SK-N-SH treated with all-trans-retinoic acid at 6 μM for 48 hours (cell line): Measurements from ENCODE around the gene ZNF514.

Source experiments
- ATAC-seq: fragments of 200-7000 bp; cut with Tn5 transposase; 3 replicates; pipeline ENCODE4 v1.9.1; 2020; ENCODE audit warnings: mild to moderate bottlenecking, moderate library complexity
- ARNTL ChIP-seq: fragments of 450-650 bp; formaldehyde crosslinking; IDR thresholded peaks from 2 replicates; pipeline ENCODE4 v1.5.0; 2020; ENCODE audit warnings: low read depth, mild to moderate bottlenecking, moderate library complexity, borderline replicate concordance
- BACH2 ChIP-seq: fragments of 250-450 bp; sonication (Bioruptor Pico); IDR thresholded peaks from 2 replicates; pipeline ENCODE4 v1.9.0; 2021; ENCODE audit warnings: mild to moderate bottlenecking, borderline replicate concordance
- CREB5 ChIP-seq: fragments of 250-450 bp; sonication (Bioruptor Pico); IDR thresholded peaks from 2 replicates; pipeline ENCODE4 v1.5.1; 2020; ENCODE audit warnings: low read depth, mild to moderate bottlenecking, moderate library complexity
- CSDC2 ChIP-seq: fragments of 250-450 bp; sonication (Bioruptor Pico); IDR thresholded peaks from 2 replicates; pipeline ENCODE4 v1.5.0; 2020; ENCODE audit warnings: mild to moderate bottlenecking, moderate library complexity
- ESRRG ChIP-seq: fragments of 250-450 bp; sonication (Bioruptor Pico); IDR thresholded peaks from 2 replicates; pipeline ENCODE4 v1.6.1; 2021; ENCODE audit warnings: mild to moderate bottlenecking
- GLIS3 ChIP-seq: fragments of 250-450 bp; sonication (Bioruptor Pico); IDR thresholded peaks from 2 replicates; pipeline ENCODE4 v1.5.0; 2020; ENCODE audit warnings: mild to moderate bottlenecking, moderate library complexity
- ISL1 ChIP-seq: fragments of 250-450 bp; sonication (Bioruptor Pico); IDR thresholded peaks from 2 replicates; pipeline ENCODE4 v2.1.2; 2022; ENCODE audit warnings: mild to moderate bottlenecking, moderate library complexity
- OSR1 ChIP-seq: fragments of 250-450 bp; sonication (Bioruptor Pico); IDR thresholded peaks from 2 replicates; pipeline ENCODE4 v1.8.0; 2022; ENCODE audit warnings: moderate library complexity, mild to moderate bottlenecking, inconsistent platforms
- PATZ1 ChIP-seq: fragments of 250-450 bp; sonication (Bioruptor Pico); IDR thresholded peaks from 2 replicates; pipeline ENCODE4 v1.8.0; 2020; ENCODE audit warnings: mild to moderate bottlenecking, moderate library complexity, borderline replicate concordance
- POU6F1 ChIP-seq: fragments of 250-450 bp; sonication (Bioruptor Pico); IDR thresholded peaks from 2 replicates; pipeline ENCODE4 v1.8.0; 2021; ENCODE audit warnings: low read depth, mild to moderate bottlenecking, moderate library complexity, borderline replicate concordance
- PPARA ChIP-seq: fragments of 250-450 bp; sonication (Bioruptor Pico); IDR thresholded peaks from 2 replicates; pipeline ENCODE4 v1.5.0; 2020; ENCODE audit warnings: mild to moderate bottlenecking, borderline replicate concordance
- RARB ChIP-seq: fragments of 250-450 bp; sonication (Bioruptor Pico); IDR thresholded peaks from 2 replicates; pipeline ENCODE4 v1.8.0; 2021; ENCODE audit warnings: mild to moderate bottlenecking, moderate library complexity
- SNAI2 ChIP-seq: fragments of 250-450 bp; sonication (Bioruptor Pico); IDR thresholded peaks from 2 replicates; pipeline ENCODE4 v1.5.0; 2020; ENCODE audit warnings: mild to moderate bottlenecking, moderate library complexity
- TCF4 ChIP-seq: fragments of 250-450 bp; sonication (Bioruptor Pico); IDR thresholded peaks from 2 replicates; pipeline ENCODE4 v1.8.0; 2021; ENCODE audit warnings: mild to moderate bottlenecking, moderate library complexity, borderline replicate concordance
- TOX ChIP-seq: fragments of 250-450 bp; sonication (Bioruptor Pico); IDR thresholded peaks from 2 replicates; pipeline ENCODE4 v1.8.0; 2021; ENCODE audit warnings: mild to moderate bottlenecking, moderate library complexity, borderline replicate concordance
- TSHZ2 ChIP-seq: fragments of 250-450 bp; sonication (Bioruptor Pico); IDR thresholded peaks from 2 replicates; pipeline ENCODE4 v1.5.0; 2020; ENCODE audit warnings: mild to moderate bottlenecking, moderate library complexity
- ZC3H10 ChIP-seq: fragments of 250-450 bp; sonication (Bioruptor Pico); IDR thresholded peaks from 2 replicates; pipeline ENCODE4 v1.5.1; 2021; ENCODE audit warnings: mild to moderate bottlenecking, moderate library complexity
- ZFP3 ChIP-seq: fragments of 250-450 bp; sonication (Bioruptor Pico); IDR thresholded peaks from 2 replicates; pipeline ENCODE4 v1.5.0; 2020; ENCODE audit warnings: mild to moderate bottlenecking, moderate library complexity
- ZNF565 ChIP-seq: fragments of 450-650 bp; formaldehyde crosslinking; conservative IDR thresholded peaks from 2 replicates; pipeline ENCODE4 v1.5.0; 2020; ENCODE audit warnings: low read depth, mild to moderate bottlenecking, moderate library complexity
- ZNF70 ChIP-seq: fragments of 450-650 bp; formaldehyde crosslinking; IDR thresholded peaks from 2 replicates; pipeline ENCODE4 v1.5.0; 2020; ENCODE audit warnings: mild to moderate bottlenecking, moderate library complexity
- ZNF8 ChIP-seq: fragments of 450-650 bp; formaldehyde crosslinking; IDR thresholded peaks from 2 replicates; pipeline ENCODE4 v1.5.0; 2020; ENCODE audit warnings: mild to moderate bottlenecking, moderate library complexity

ZNF514 gene

GRCh38 chr2:95122197-95122551 lies 37.5 kb downstream of the ZNF514 start:
- TF ChIP-seq TCF4 = no peak
- TF ChIP-seq ZNF8 (CRISPR knock-in tag) = no peak
- TF ChIP-seq OSR1 = no peak
- TF ChIP-seq ESRRG = no peak
- TF ChIP-seq TSHZ2 (CRISPR knock-in tag) = no peak; the same call in 1 of the 2 replicates
- no peak for TF ChIP-seq ZNF70 (CRISPR knock-in tag)
- no peak for TF ChIP-seq CSDC2 (CRISPR knock-in tag)
- no peak for TF ChIP-seq POU6F1
- no peak for TF ChIP-seq ZC3H10 (CRISPR knock-in tag)
- no peak for TF ChIP-seq CREB5 (CRISPR knock-in tag)
- no peak for TF ChIP-seq ZNF565
- no peak for TF ChIP-seq RARB
- no peak for TF ChIP-seq BACH2 (CRISPR knock-in tag)
- no peak for TF ChIP-seq ARNTL (CRISPR knock-in tag)
- no peak for TF ChIP-seq ISL1
- TF ChIP-seq ZFP3 (CRISPR knock-in tag) = no peak
- no peak for TF ChIP-seq TOX
- no peak for TF ChIP-seq GLIS3 (CRISPR knock-in tag)
- TF ChIP-seq, all 23 proteins: peak for 0
- peak; percentile 42 for ATAC-seq

GRCh38 chr2:95121407-95122196 lies 38.0 kb downstream of the ZNF514 start, which contains the start of gene MRPS5:
TSS of gene MRPS5 (minus strand) at chr2:95121808. CDS start at chr2:95121791, 17 bp downstream.
- TF ChIP-seq GLIS3 (CRISPR knock-in tag) = 0 out of 2 replicates have a peak, but pooled peaks have one; percentile 68
- no peak for TF ChIP-seq TSHZ2 (CRISPR knock-in tag)
- no peak for TF ChIP-seq TCF4
- peak; percentile 77; the same call in 1 of the 2 replicates for TF ChIP-seq OSR1
- peak; percentile 98 for ATAC-seq

- ATAC-seq = peak; percentile 4; the same call in 2 of the 3 replicates
- TF ChIP-seq BACH2 (CRISPR knock-in tag) (no peak), OSR1 (no peak), CSDC2 (CRISPR knock-in tag) (no peak), TSHZ2 (CRISPR knock-in tag) (no peak), ZNF8 (CRISPR knock-in tag) (no peak), CREB5 (CRISPR knock-in tag) (no peak), RARB (no peak), TOX (no peak), PPARA (CRISPR knock-in tag) (no peak), ZFP3 (CRISPR knock-in tag) (no peak), ESRRG (no peak), PATZ1 (CRISPR knock-in tag) (no peak), SNAI2 (no peak), GLIS3 (CRISPR knock-in tag) (no peak)
Measured at GRCh38 chr2:95121093-95121406, 38.6 kb downstream of the ZNF514 start.
